Activated CD4-positive, CD25-positive, alpha-beta regulatory T cell (primary cell): ENCODE results near the gene CCNE1.
"Not testable (repeated sequence)": the region's sequence is repeated elsewhere in the genome, so short reads cannot be mapped to it uniquely, and the experiment has no call there.

ENCODE experiments used
- DNase-seq, 4 experiments: peaks; one replicate each; lab custom pipeline; 2025; lab: John Stamatoyannopoulos, UW

Gene CCNE1

DNA sequence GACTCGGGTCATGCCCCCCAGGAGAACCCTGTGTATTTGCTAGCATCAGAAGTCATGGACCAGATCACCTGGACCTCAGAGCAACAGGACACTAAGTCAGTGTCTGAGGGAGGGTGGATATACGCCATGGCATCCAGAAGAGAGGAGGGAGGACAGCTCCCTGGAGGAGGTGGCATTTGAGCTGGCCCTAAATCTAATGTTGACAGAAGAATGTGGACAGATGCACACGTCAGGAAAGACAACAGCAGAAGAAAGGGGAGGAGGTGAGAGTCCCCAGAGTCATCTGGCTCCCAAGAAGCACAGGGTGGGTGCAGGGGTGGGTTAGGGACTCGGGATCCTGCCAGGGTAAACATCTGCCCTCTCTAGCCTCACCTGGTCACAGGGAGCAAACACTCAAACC is 24.5 kb upstream of the CCNE1 start:
- no peak for DNase-seq

DNA sequence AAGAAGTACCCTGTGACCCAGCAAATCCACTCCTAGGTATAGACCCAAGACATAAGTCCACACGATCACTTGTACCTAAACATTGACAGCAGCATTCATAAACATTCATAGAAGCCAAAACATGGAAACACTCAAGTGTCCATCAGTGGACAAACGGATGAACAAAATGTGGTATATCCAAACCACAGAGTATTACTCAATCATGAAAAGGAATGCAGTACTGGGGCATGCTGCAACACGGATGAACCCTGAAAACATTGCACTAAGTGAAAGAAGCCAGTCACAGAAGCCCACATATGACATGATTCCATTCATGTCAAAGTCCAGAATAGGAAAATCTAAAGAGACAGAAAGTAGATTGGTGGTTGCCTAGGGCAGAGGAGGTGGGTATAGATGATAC is 22.8 kb upstream of the CCNE1 start:
- DNase-seq = no peak

DNA sequence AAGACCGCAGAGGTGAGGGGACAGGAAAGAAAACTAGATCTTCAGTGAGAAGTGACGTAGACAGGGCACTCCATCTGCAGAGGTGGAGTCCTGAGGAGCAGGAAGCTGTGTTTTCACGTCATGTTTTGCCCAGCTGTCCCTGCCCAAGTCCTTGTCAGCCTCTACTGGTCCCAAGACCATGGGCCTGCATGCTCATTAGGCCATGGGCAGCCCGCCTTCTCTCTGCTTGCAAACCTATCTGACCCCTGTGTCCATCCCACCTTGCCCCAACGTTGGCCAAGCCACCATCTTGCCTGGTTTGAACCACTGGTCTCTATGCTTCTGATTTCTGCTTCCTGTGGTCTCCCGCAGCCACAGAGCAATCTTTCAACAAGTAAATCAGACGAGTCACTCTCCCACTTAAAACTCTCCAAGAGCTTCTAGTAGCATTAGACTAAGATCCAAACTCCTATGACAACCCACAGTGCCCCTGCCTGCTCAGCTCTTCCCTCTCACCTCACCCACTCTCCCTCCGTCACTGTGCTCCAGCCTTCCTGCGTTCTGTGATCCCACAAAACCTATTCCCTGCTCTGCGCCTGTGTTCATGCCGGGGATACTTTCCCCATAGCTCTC is 18.6 kb upstream of the CCNE1 start:
- DNase-seq = no peak

- DNase-seq = not testable (repeated sequence)
These were observed 17.3 kb upstream of the CCNE1 start for GRCh38 chr19:29794490-29794889.

GRCh38 chr19:29795461-29796172 is 16.2 kb upstream of the CCNE1 start:
- DNase-seq = no peak

GRCh38 chr19:29796173-29796573 is 15.6 kb upstream of the CCNE1 start:
- no peak for DNase-seq

GRCh38 chr19:29798774-29799497 is 12.9 kb upstream of the CCNE1 start:
- DNase-seq = no peak

DNA sequence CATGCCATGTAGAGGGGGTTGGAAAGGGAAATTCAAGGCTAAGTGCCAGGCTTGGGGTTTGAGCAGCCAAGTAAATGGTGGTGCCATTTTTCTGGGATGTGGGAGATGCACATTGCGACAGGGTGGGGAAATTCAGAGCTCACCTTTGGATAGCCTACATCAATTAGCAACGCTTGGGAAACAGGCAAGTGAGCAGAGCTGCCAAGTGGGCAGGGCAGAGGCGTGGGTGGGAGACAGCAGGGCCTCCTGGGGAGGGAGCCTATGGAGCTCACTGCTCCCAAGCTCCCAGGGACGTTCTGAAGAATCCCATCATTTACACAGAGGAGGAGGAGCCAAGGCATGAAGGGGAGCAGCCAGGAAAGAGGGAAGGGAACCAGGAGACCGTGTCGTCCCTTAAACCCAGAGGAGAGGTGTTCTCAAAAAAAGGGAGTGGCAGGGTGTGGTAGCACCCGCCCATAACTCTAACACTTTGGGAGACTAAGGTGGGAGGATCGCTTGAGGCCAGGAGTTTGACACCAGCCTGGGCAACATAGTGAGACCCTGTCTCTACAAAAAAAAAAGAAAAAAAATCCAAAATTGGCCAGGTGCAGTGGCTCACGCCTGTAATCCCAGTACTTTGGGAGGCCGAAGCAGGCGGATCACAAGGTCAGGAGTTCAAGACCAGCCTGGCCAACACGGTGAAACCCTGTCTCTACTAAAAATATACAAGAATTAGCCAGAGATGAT is 11.5 kb upstream of the CCNE1 start:
- no peak for DNase-seq

DNA sequence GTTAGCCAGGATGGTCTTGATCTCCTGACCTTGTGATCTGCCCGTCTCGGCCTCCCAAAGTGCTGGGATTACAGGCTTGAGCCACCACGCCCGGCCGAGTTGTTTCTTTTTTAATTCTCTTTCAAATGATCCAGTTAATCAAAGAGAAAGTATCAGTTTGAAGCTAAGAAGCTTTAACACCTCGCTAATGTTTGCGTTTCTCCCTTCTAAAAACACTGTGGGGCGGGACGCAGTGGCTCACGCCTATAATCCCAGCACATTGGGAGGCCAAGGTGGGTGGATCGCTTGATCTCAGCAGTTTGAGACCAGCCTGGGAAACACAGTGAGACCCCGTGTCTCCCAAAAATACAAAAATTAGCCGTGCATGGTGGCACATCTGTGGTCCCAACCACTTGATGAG is 7.8 kb upstream of the CCNE1 start:
- DNase-seq = not testable (repeated sequence)

- no peak for DNase-seq
These were observed 7.3 kb upstream of the CCNE1 start for GRCh38 chr19:29804493-29804892.

DNA sequence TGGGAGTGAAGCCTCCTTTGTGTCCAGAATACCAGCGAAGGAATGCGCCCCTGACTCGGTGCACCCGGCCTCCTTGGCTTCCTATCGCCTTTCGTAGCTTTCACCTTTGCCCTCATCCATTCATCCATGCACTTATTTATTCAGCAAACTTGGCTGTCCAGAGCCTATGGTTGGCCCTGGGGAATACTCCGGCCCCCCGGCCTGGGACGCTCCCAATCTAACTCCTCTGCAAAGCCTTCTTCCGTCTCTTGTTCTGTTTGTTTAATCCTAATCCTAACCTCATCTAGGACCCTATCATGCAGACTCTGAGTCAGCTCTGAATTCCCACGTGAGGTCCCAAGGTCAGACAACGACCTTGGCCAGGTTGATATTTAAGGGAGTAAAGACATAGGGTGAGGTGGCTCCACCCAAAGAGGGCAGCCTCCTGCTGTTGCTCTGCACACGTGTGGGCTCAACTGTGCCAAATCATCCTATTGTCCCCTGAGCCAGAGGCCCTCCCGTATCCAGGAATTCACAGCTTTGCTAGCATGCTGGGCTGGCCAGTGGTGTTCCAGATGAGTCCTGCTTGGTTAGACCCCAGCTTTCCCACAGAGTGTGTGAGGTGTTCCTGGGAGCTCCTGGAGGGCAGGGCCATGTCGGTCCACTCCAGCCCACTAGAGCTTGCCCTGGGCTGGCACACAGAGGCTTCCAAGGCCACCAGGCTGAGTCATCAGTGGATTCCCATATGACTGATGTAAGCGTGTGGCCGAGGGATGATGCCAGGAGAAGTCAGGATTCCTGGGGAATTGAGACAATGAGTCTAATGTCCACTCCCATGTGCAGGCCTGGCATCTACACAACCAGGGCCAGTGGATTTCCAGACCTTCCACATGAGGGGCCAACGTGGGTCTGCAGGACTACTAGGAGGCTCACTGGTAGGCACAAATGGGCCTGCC is 6.5 kb upstream of the CCNE1 start:
- no peak for DNase-seq

DNA sequence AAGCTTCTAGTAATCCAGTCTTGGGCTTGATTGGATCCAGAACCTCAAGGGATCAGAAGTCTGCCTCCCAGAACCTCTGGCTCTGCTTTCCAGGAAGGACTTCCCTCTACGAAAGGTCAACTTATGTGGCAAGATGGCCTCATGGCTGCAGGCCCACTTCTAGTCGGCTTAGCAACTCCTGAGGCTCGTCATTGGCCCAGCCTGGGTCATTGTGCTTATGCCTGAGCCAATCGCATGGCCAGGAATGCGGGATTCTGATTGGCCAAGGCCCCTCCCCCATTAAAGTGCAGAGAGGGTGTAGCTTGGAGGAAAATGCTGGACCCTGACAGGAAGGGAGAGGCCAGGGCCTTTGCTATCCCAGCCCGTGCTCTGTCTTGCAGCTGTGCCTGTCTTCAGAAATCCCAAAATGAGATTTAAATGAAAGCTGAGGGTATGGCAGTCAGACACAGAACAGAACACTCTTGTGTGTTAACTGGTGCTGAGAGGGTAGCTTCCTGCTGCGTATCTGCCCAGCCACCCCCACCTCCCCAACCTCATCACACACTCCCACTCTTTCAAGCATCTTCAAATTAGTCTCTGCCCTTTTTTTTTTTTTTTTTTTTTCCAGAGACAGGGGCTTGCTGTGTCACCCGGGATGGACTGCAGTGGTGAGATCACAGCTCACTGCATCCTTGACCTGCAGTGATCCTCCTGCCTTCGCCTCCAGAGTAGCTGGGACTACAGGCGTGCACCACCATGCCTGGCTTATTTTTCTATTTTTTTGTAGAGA is 5.5 kb upstream of the CCNE1 start:
- DNase-seq = no peak

- no peak for DNase-seq
These were observed 4.6 kb upstream of the CCNE1 start for GRCh38 chr19:29807178-29807577.

DNA sequence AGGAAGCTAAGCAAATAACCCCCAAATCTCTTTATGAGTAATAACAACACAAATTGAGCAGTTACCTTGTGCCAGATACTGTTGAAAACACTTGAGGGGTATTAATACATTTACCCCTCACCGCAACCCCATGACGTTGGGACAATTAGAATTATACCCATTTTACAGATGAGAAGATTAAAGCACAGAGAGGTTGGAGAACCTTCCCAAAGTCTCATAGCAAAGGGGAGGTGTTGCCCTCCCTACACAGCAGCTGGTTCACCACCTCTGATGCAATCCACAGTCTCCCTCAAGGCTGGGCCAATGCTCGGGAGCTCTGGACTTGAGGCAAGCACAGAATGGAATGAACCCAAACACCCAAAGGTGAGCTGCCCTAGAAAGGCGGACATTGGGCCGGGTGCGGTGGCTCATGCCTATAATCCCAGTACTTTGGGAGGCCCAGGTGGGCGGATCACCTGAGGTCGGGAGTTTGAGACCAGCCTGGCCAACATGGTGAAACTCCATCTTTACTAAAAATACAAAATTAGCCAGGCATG is 3.9 kb upstream of the CCNE1 start:
- DNase-seq = no peak

DNA sequence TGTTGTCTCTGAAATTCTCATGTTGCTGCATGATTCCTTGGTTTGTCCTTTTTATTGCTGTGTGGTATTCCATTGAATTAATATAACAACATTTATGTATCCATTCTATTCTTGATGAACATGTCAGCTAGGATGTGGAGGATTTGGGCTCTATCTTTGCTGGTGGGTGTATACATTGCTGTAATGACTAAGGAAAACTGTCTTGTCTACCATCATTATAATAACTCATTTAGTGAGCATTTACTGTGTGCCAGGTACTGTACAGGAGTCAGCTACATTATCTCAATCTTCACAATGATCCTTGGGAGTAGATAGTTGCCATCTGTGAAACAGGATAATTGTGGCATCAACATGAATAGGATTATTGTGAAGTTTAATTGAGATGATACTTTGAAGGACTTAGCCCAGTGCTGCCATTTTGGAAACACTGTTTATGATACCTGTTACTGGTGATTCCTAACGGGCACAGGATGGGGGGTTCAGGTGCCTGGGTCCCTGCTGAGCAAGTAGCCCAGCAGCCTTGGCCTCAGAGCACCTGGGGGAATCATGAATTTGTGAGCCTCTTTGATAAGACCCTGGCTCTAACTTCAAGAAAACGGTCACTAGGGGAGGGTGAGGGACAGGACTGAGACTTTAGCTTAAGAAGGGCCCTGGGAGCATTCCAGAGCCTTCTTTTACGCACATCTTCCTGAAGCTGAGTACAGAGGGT is 1.8 kb upstream of the CCNE1 start:
- no peak for DNase-seq

DNA sequence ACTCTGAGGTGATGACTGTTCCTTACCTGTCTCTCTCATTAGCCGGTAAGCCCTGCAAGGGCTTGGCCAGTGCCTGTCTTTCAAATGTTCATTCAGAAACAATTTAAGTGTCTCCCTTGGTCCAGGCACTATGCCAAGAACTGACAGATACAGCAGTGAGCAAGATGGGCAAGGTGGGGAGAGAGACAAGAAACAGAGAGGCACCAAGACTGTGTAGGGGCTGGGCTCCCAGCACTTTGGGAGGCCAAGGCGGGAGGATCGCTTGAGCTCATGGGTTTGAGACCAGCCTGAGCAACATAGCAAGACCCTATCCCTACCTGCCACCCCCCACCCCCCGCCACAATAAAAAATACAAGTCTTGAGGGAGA is 1.3 kb upstream of the CCNE1 start:
- no peak for DNase-seq

GRCh38 chr19:29812080-29812880 is 489 bp downstream of the CCNE1 start:
- no peak for DNase-seq

- no peak for DNase-seq
These were observed 1.1 kb downstream of the CCNE1 start for GRCh38 chr19:29812881-29813275.

- DNase-seq = no peak
These were observed 1.9 kb downstream of the CCNE1 start for GRCh38 chr19:29813642-29814041.
